Duodenal mucosa (tissue), 2 donors: ENCODE results near the gene TMEM161B.

Experiments used
- H3K27ac ChIP-seq: one replicate; pipeline ENCODE4 v1.7.0; 2013; ENCODE audit warnings: low read depth, low read length
- H3K27me3 ChIP-seq, 2 donors: one replicate each; pipeline ENCODE4 v1.7.0; 2013; ENCODE audit warnings: low read length in 2 of 2, control low read depth in 1 of 2; ENCODE audit not compliant: insufficient read depth in 2 of 2, control insufficient read depth in 1 of 2
- H3K36me3 ChIP-seq, 2 donors: one replicate each; pipeline ENCODE4 v1.7.0; 2013; ENCODE audit warnings: low read length in 2 of 2, control low read depth in 1 of 2; ENCODE audit not compliant: insufficient read depth in 2 of 2, control insufficient read depth in 1 of 2
- H3K4me1 ChIP-seq, 2 donors: one replicate each; pipeline ENCODE4 v1.7.0; 2013; ENCODE audit warnings: low read length in 2 of 2, control low read depth in 1 of 2; ENCODE audit not compliant: insufficient read depth in 2 of 2, control insufficient read depth in 1 of 2
- H3K4me3 ChIP-seq, 2 donors: one replicate each; pipeline ENCODE4 v1.7.0; 2013; ENCODE audit warnings: low read length in 2 of 2, low read depth in 1 of 2
- H3K9ac ChIP-seq, 2 donors: one replicate each; pipeline ENCODE4 v1.7.0; 2013; ENCODE audit warnings: low read length in 2 of 2, low read depth in 1 of 2
- H3K9me3 ChIP-seq, 2 donors: one replicate each; pipeline ENCODE4 v1.7.0; 2013; ENCODE audit warnings: low read length in 2 of 2, control low read depth in 1 of 2; ENCODE audit not compliant: control insufficient read depth in 1 of 2

TMEM161B gene

GRCh38 chr5:88268385-88269184 lies at the start of gene TMEM161B:
Gene TMEM161B (minus strand): TSS chr5:88268845. CDS start chr5:88268723, 122 bp downstream.
- H3K4me3 ChIP-seq = peak within 1 kb of the TSS; percentile 99
- peak within 1 kb of the TSS; percentile 92 to 98 for H3K9ac ChIP-seq
- H3K4me1 ChIP-seq = peaks cover 14 to 32% of the 10 kb centered on the region in 2 donors
- peak within 1 kb of the TSS; percentile 63 for H3K27ac ChIP-seq
- H3K36me3 ChIP-seq = peaks cover 0 to 16% of the 10 kb centered on the region in 2 donors
- no peaks in the 10 kb centered on the region for H3K9me3 ChIP-seq
- no peaks in the 10 kb centered on the region for H3K27me3 ChIP-seq

- H3K4me1 ChIP-seq = no peaks in the 10 kb centered on the region
- H3K27ac ChIP-seq = no peak overlapping the region
- H3K36me3 ChIP-seq = no peaks in the 10 kb centered on the region
- peaks cover 0 to 4% of the 10 kb centered on the region in 2 donors for H3K9me3 ChIP-seq
- no peak overlapping the region for H3K9ac ChIP-seq
- H3K4me3 ChIP-seq = no peak overlapping the region
- no peaks in the 10 kb centered on the region for H3K27me3 ChIP-seq
Observed at GRCh38 chr5:88304356-88304755, 35.7 kb upstream of the TMEM161B start.

GRCh38 chr5:88298425-88298824 lies 29.8 kb upstream of the TMEM161B start:
- H3K27me3 ChIP-seq = no peaks in the 10 kb centered on the region
- H3K4me3 ChIP-seq = no peak overlapping the region
- H3K9ac ChIP-seq = no peak overlapping the region
- no peak overlapping the region for H3K27ac ChIP-seq
- H3K9me3 ChIP-seq = peaks cover 3 to 7% of the 10 kb centered on the region in 2 donors
- no peaks in the 10 kb centered on the region for H3K36me3 ChIP-seq
- no peaks in the 10 kb centered on the region for H3K4me1 ChIP-seq

DNA sequence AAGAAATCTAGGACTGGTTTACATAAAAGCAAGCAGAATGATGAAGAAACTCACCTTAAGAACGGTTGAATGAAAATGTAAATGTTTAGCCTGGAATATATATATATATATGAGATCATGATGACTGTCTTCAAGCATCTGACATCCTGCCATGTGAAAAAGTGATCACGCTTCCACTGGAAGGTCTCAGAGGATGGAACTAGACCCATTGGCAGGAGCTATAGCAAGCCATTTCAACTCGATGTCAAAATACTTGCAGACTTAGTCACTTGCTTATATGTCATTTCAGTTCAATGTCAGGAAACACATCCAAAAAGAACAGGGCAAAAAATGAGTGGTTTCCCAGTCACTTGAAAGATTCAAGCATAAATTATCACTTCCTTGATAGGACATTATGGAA lies 22.2 kb upstream of the TMEM161B start:
- H3K36me3 ChIP-seq = peaks cover 0 to 5% of the 10 kb centered on the region in 2 donors
- no peak overlapping the region for H3K4me3 ChIP-seq
- peaks cover 3 to 7% of the 10 kb centered on the region in 2 donors for H3K9me3 ChIP-seq
- H3K27me3 ChIP-seq = no peaks in the 10 kb centered on the region
- no peak overlapping the region for H3K27ac ChIP-seq
- peaks cover 0 to 4% of the 10 kb centered on the region in 2 donors for H3K4me1 ChIP-seq
- no peak overlapping the region for H3K9ac ChIP-seq

GRCh38 chr5:88288528-88289197 lies 20.0 kb upstream of the TMEM161B start:
- Histone ChIP-seq H3K4me3 (no peak overlapping the region), H3K27ac (no peak overlapping the region), H3K9ac (no peak overlapping the region), H3K9me3 (no peaks in the 10 kb centered on the region), H3K4me1 (peaks cover 0 to 4% of the 10 kb centered on the region in 2 donors), H3K36me3 (peaks cover 0 to 5% of the 10 kb centered on the region in 2 donors), H3K27me3 (no peaks in the 10 kb centered on the region)

DNA sequence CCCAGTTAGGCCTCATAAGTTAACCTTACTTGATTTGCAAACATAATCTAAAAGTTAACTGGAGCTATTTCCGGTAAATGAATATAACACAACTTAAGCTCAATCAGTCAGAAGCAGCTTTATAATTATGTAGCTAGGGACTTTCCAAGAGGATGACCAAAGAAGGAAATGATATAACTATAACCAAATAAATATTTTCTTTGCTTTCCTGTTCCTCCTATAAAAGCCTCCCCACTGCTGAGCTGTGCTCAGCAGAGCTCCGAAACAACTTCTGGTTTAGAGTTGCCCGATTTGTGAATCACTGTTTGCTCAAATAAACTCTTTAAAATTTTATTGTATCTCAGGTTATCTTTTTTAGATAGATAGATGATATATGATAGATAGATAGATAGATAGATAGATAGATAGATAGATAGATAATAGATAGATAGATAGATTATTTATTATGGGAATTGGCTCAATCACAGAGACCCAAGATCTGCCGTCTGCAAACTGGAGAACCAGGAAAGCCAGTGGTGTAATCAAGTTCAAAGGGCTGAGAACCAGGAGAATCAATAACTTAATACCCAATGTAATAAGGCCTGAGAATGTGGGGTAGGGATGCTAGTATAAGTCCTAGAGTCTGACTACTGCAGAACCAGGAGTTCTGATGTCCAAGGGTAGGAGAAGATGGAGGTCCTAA lies 19.3 kb upstream of the TMEM161B start:
- Histone ChIP-seq H3K36me3 (peaks cover 3 to 5% of the 10 kb centered on the region in 2 donors), H3K9me3 (no peaks in the 10 kb centered on the region), H3K4me3 (no peak overlapping the region), H3K4me1 (peaks cover 0 to 4% of the 10 kb centered on the region in 2 donors), H3K27ac (no peak overlapping the region), H3K27me3 (no peaks in the 10 kb centered on the region), H3K9ac (no peak overlapping the region)

DNA sequence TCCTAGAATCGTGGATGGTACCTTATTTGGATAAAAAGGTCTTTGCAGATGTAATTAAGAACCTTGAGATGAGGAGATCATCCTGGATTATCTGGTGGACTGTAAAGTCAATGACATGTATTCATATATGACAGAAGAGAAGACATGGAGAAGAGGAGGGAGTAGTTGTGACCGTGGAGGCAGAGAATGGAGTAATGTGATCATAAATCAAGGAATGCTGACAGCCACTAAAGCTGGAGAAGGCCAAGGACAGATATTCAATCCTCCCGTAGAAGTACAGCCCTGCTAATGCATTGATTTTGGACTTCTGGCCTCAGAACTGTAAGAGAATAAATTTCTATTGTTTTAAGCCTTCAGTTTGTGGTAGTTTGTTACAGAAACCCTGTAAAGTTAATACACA lies 18.7 kb upstream of the TMEM161B start:
- Histone ChIP-seq H3K36me3 (peaks cover 5 to 9% of the 10 kb centered on the region in 2 donors), H3K9ac (no peak overlapping the region), H3K4me3 (no peak overlapping the region), H3K27ac (no peak overlapping the region), H3K27me3 (no peaks in the 10 kb centered on the region), H3K4me1 (peaks cover 0 to 4% of the 10 kb centered on the region in 2 donors), H3K9me3 (no peaks in the 10 kb centered on the region)

DNA sequence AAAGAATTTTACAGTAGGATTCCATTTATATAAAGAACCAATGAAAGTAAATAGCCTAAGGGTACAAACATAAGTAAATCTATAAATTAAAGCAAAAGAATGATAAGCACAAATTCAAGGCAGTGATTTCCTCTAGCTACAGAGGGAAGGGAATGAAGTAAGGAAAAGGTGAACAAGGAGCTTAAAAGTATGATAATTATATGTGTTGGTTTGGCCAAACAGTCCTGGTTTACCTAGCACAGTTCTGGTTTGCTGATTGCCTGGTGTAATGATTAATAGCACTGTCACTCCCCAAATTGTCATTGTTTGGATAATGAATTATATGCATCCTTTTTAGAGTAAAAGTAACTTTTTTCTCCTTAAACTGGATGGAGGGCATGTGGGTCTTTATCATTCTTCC lies 15.0 kb upstream of the TMEM161B start:
- peaks cover 0 to 2% of the 10 kb centered on the region in 2 donors for H3K4me1 ChIP-seq
- H3K4me3 ChIP-seq = no peak overlapping the region
- no peaks in the 10 kb centered on the region for H3K27me3 ChIP-seq
- H3K36me3 ChIP-seq = peaks cover 4 to 9% of the 10 kb centered on the region in 2 donors
- H3K9ac ChIP-seq = no peak overlapping the region
- H3K9me3 ChIP-seq = no peaks in the 10 kb centered on the region
- no peak overlapping the region for H3K27ac ChIP-seq

- Histone ChIP-seq H3K27ac (no peak overlapping the region), H3K4me3 (no peak overlapping the region), H3K9me3 (no peaks in the 10 kb centered on the region), H3K4me1 (peaks cover 0 to 2% of the 10 kb centered on the region in 2 donors), H3K9ac (no peak overlapping the region), H3K27me3 (no peaks in the 10 kb centered on the region), H3K36me3 (peaks cover 5 to 9% of the 10 kb centered on the region in 2 donors)
Observed at GRCh38 chr5:88281322-88281721, 12.7 kb upstream of the TMEM161B start.

- Histone ChIP-seq H3K27me3 (no peaks in the 10 kb centered on the region), H3K27ac (no peak overlapping the region), H3K36me3 (peaks cover 8 to 9% of the 10 kb centered on the region in 2 donors), H3K4me3 (no peak overlapping the region), H3K4me1 (peaks cover 0 to 9% of the 10 kb centered on the region in 2 donors), H3K9ac (no peak overlapping the region), H3K9me3 (no peaks in the 10 kb centered on the region)
Observed at GRCh38 chr5:88279584-88279983, 10.9 kb upstream of the TMEM161B start.
